HepG2 (cell line): Measurements from ENCODE around the gene GTPBP6. TPM values are rescaled to one million over a fixed set of nuclear protein-coding genes. Genes with fewer than 3 reads are reported as not detected.
"Not testable (repeated sequence)": the region's sequence is repeated elsewhere in the genome, so short reads cannot be mapped to it uniquely, and the experiment has no call there.

ENCODE experiments used
- ATAC-seq: fragments of 200-7000 bp; cut with Tn5 transposase; 3 replicates; pipeline ENCODE4 v1.9.1; 2020; ENCODE audit warnings: mild to moderate bottlenecking, moderate library complexity
- BruUV-seq: library from RNA; stranded (reverse); fragments of 400-500 nt; replicated peaks from 2 replicates; lab custom pipeline; 2021; lab: Mats Ljungman, UMichigan
- CTCF ChIA-PET: fragments of 300-600 bp; formaldehyde crosslinking; extraction: SDS; loops from one replicate; lab custom pipeline; 2021; ENCODE audit warnings: low total read pairs, inconsistent platforms, low intra/inter-chr PET ratio; lab: Yijun Ruan, JAX
- POLR2A ChIA-PET: fragments of 350-600 bp; sonication (Branson Sonifier 250); formaldehyde crosslinking; loops from one replicate; lab custom pipeline; 2020; ENCODE audit warnings: antibody characterized with exemption, inconsistent platforms; lab: Yijun Ruan, JAX
- DNase-seq: peaks from one replicate; pipeline ENCODE4 v3.0.0-alpha.2; 2015; ENCODE audit warnings: low spot score
- FAIRE-seq: peaks from 3 replicates; lab custom pipeline; 2011; peaks lifted over from hg19 to GRCh38; lab: Jason Lieb, UNC
- H2AFZ ChIP-seq: one replicate; pipeline ENCODE4 v1.6.1; 2011; ENCODE audit warnings: low read length, inconsistent platforms
- H3K27ac ChIP-seq: fragments of 300-600 bp; 3 replicates; pipeline ENCODE4 v1.8.0; 2011; ENCODE audit warnings: mixed run types, mild to moderate bottlenecking, mixed read lengths, low read length, inconsistent platforms; ENCODE audit not compliant: insufficient read depth; ENCODE audit errors: extremely low read length
- H3K27me3 ChIP-seq, 2 experiments: fragments of 200-600 bp in 1 of 2; 2 replicates in 1 of 2; 3 replicates in 1 of 2; pipeline versions ENCODE4 v1.6.0 to v1.8.0; 2011; ENCODE audit warnings: low read length in 2 of 2, mild to moderate bottlenecking in 2 of 2, moderate library complexity in 2 of 2, inconsistent platforms in 1 of 2; ENCODE audit not compliant: insufficient read depth in 2 of 2, control insufficient read depth in 1 of 2
- H3K36me3 ChIP-seq, 2 experiments: fragments of 200-600 bp in 1 of 2; replicated peaks in 1 of 2; 2 replicates in 1 of 2; 3 replicates in 1 of 2; pipeline versions ENCODE4 v1.5.1 to v1.8.0; 2011; ENCODE audit warnings: low read length in 2 of 2, inconsistent platforms in 1 of 2; ENCODE audit not compliant: insufficient read depth in 2 of 2, control insufficient read depth in 1 of 2
- H3K4me1 ChIP-seq: 2 replicates; pipeline ENCODE4 v1.5.1; 2012; ENCODE audit warnings: low read length, inconsistent platforms; ENCODE audit not compliant: insufficient read depth
- H3K4me2 ChIP-seq: 2 replicates; pipeline ENCODE4 v1.6.0; 2011; ENCODE audit warnings: low read depth, low read length, inconsistent platforms
- H3K4me3 ChIP-seq, 3 experiments: fragments of 200-600 bp in 1 of 3; sonication (generic), shearing (Covaris generic) in 1 of 3; replicated peaks in 1 of 3; 2 replicates each; pipeline ENCODE4 v1.5.1; 2011 to 2016; ENCODE audit warnings: low read length in 3 of 3, inconsistent platforms in 2 of 3, low read depth in 2 of 3, mild to moderate bottlenecking in 2 of 3, control low read depth in 1 of 3, mixed read lengths in 1 of 3; ENCODE audit not compliant: insufficient read depth in 1 of 3
- H3K79me2 ChIP-seq: one replicate; pipeline ENCODE4 v1.6.1; 2011; ENCODE audit warnings: low read length, inconsistent platforms; ENCODE audit not compliant: insufficient read depth
- H3K9ac ChIP-seq: 2 replicates; pipeline ENCODE4 v1.6.0; 2011; ENCODE audit warnings: mild to moderate bottlenecking, low read depth, low read length, inconsistent platforms; ENCODE audit not compliant: insufficient read depth
- H3K9me3 ChIP-seq: 2 replicates; pipeline ENCODE4 v1.5.1; 2012; ENCODE audit warnings: mild to moderate bottlenecking, low read length
- H4K20me1 ChIP-seq: 2 replicates; pipeline ENCODE4 v1.6.0; 2011; ENCODE audit warnings: inconsistent platforms, mild to moderate bottlenecking, low read length, moderate library complexity; ENCODE audit not compliant: insufficient read depth
- ARNTL ChIP-seq: sonication (generic); formaldehyde crosslinking; IDR thresholded peaks from 2 replicates; pipeline ENCODE4 v1.4.0; 2020; ENCODE audit warnings: mild to moderate bottlenecking, missing genetic modification reagents
- MNT ChIP-seq: fragments of 450-650 bp; IDR thresholded peaks from 2 replicates; pipeline ENCODE4 v1.6.1; 2016
- MTF2 ChIP-seq: sonication (generic); formaldehyde crosslinking; IDR thresholded peaks from 2 replicates; pipeline ENCODE4 v1.5.0; 2020; ENCODE audit warnings: missing genetic modification reagents, borderline replicate concordance
- STAT6 ChIP-seq: sonication (generic); formaldehyde crosslinking; IDR thresholded peaks from 2 replicates; pipeline ENCODE4 v1.4.0; 2020; ENCODE audit warnings: missing genetic modification reagents, mild to moderate bottlenecking, borderline replicate concordance
- TAF1 ChIP-seq: sonication (generic); formaldehyde crosslinking; IDR thresholded peaks from 2 replicates; pipeline ENCODE4 v1.4.0; 2020; ENCODE audit warnings: missing genetic modification reagents
- ZBTB43 ChIP-seq: sonication (generic); formaldehyde crosslinking; conservative IDR thresholded peaks from 2 replicates; pipeline ENCODE4 v1.4.0; 2020; ENCODE audit warnings: missing genetic modification reagents
- ZFY ChIP-seq: sonication (generic); formaldehyde crosslinking; IDR thresholded peaks from 2 replicates; pipeline ENCODE4 v1.4.0; 2020; ENCODE audit warnings: missing genetic modification reagents
- ZNF44 ChIP-seq: sonication (generic); formaldehyde crosslinking; IDR thresholded peaks from 2 replicates; pipeline ENCODE4 v1.5.1; 2020; ENCODE audit warnings: mild to moderate bottlenecking, missing genetic modification reagents
- ZNF546 ChIP-seq: sonication (generic); formaldehyde crosslinking; conservative IDR thresholded peaks from 2 replicates; pipeline ENCODE4 v1.8.1; 2023; ENCODE audit warnings: mild to moderate bottlenecking, missing genetic modification reagents
- ZNF674 ChIP-seq: sonication (generic); formaldehyde crosslinking; IDR thresholded peaks from 2 replicates; pipeline ENCODE4 v1.5.0; 2020; ENCODE audit warnings: low read depth, mild to moderate bottlenecking, missing genetic modification reagents
- ZSCAN29 ChIP-seq: sonication (generic); formaldehyde crosslinking; conservative IDR thresholded peaks from 2 replicates; pipeline ENCODE4 v1.4.0; 2020; ENCODE audit warnings: mild to moderate bottlenecking, missing genetic modification reagents
- WGBS: methylation state at CpG from one replicate; pipeline ENCODE4 v1.1.6; 2017; ENCODE audit warnings: low lambda C conversion rate; 5-methylcytosine and 5-hydroxymethylcytosine counted together
- in situ Hi-C: cut with HindIII; loops from 2 replicates; pipeline ENCODE4 v1.10.0; 2017; ENCODE audit warnings: low pct_unique_long_range_greater_than_20kb; ENCODE audit not compliant: extremely low pct_ligation_motif_present
- intact Hi-C: fragments of 100-400 bp; cut with micrococcal nuclease; formaldehyde crosslinking; loops from one replicate; pipeline ENCODE4 v1.10.0; 2022; ENCODE audit not compliant: unreplicated experiment
- polyA plus RNA-seq, 8 experiments: library from polyadenylated mRNA; depleted of rRNA in 3 of 8; stranded (reverse) in 7 of 8; unstranded in 1 of 8; fragments of >200 nt; fragmentation: Illumina TruSeq in 4 of 8; extraction: Trizol in 4 of 8; gene quantifications; 2 replicates each; pipeline versions ENCODE4 v1.2.1 to v1.2.3, GENCODE V29; 2011 to 2016; ENCODE audit warnings: low read depth in 4 of 8, missing spikeins in 1 of 8, mixed read lengths in 1 of 8; ENCODE audit not compliant: insufficient read depth in 1 of 8
- total RNA-seq, 5 experiments: library from RNA; depleted of rRNA; stranded (reverse); fragments of >200 nt; fragmentation: Illumina TruSeq; extraction: Trizol; gene quantifications; 2 replicates each; pipeline ENCODE4 v1.2.3, GENCODE V29; 2016; ENCODE audit warnings: low read depth in 1 of 5

GTPBP6 gene
- total and polyA plus RNA-seq, 2 of the 13 experiments (the other 11 are each of a cell fraction or from before 2014, with no cell fraction given): 20.2 to 39.6 TPM

- BruUV-seq, H3K9me3 ChIP-seq, DNase-seq, FAIRE-seq, POLR2A ChIA-PET, in situ Hi-C loops, intact Hi-C loops, CTCF ChIA-PET, H4K20me1 ChIP-seq, H3K79me2 ChIP-seq, H3K4me3 ChIP-seq, H3K27me3 ChIP-seq, H2AFZ ChIP-seq, H3K27ac ChIP-seq, ATAC-seq, H3K4me2 ChIP-seq, H3K36me3 ChIP-seq, H3K4me1 ChIP-seq, H3K9ac ChIP-seq: not testable (repeated sequence)
- 96% methylated on average over 11 of the region's 13 CpGs for WGBS
Measured at GRCh38 chrX:351324-351641, 32.7 kb upstream of the GTPBP6 start.

GRCh38 chrX:350534-351323 lies 32.1 kb upstream of the GTPBP6 start:
- CTCF ChIA-PET: no interaction called here
- in situ Hi-C loops (no loop called here), intact Hi-C loops (no loop called here)
- TF ChIP-seq MTF2 (CRISPR knock-in tag) (no peak), ZNF546 (CRISPR knock-in tag) (no peak), ARNTL (CRISPR knock-in tag) (no peak), ZBTB43 (CRISPR knock-in tag) (no peak), ZNF44 (CRISPR knock-in tag) (no peak), ZNF674 (no peak), ZSCAN29 (CRISPR knock-in tag) (no peak), ZFY (no peak), STAT6 (no peak), TAF1 (CRISPR knock-in tag) (no peak), MNT (no peak)

More at GRCh38 chrX:350534-351323, 32.1 kb upstream of the GTPBP6 start:
- Histone ChIP-seq H3K4me2 (no peak overlapping the region), H3K4me1 (0 out of 2 replicates have a peak, but pooled peaks cover 5% of the 10 kb centered on the region), H3K9me3 (no peaks in the 10 kb centered on the region), H2AFZ (no peak overlapping the region), H3K79me2 (no peaks in the 10 kb centered on the region), H4K20me1 (no peaks in the 10 kb centered on the region), H3K9ac (no peak overlapping the region), H3K36me3 (peaks cover 0 to 3% of the 10 kb centered on the region in 2 experiments; a peak in 2 of 5 replicates), H3K4me3 (no peak overlapping the region), H3K27ac (no peak overlapping the region), H3K27me3 (no peaks in the 10 kb centered on the region)
- ATAC-seq (no peak), FAIRE-seq (no peak), DNase-seq (no peak)
- no TSS peak for BruUV-seq
- 95% methylated on average over 53 of the region's 61 CpGs for WGBS
- POLR2A ChIA-PET: no interaction called here
